Fibroblast of villous mesenchyme (primary cell): ENCODE measurements around the gene PIP5K1C. TPM values are rescaled to one million over a fixed set of nuclear protein-coding genes. Genes with fewer than 3 reads are reported as not detected.

Experiments used
- DNase-seq: peaks from one replicate; pipeline ENCODE4 v3.0.0-alpha.2; 2010; ENCODE audit warnings: low read depth
- H3K4me3 ChIP-seq: 2 replicates; pipeline ENCODE4 v1.5.1; 2011; ENCODE audit warnings: low read depth, mild to moderate bottlenecking, low read length
- total RNA-seq: library from RNA; depleted of rRNA; stranded (reverse); fragments of >200 nt; gene quantifications from 2 replicates; pipeline ENCODE4 v1.2.3, GENCODE V29; 2012
- TF ChIP-seq, protein P1 (sequence below): IDR thresholded peaks from 2 replicates; pipeline ENCODE4 v1.5.1; 2012; ENCODE audit warnings: low read depth, mild to moderate bottlenecking, low read length; ENCODE audit not compliant: insufficient read depth

PIP5K1C gene
- total RNA-seq, 1 donor = 46.2 TPM

DNA sequence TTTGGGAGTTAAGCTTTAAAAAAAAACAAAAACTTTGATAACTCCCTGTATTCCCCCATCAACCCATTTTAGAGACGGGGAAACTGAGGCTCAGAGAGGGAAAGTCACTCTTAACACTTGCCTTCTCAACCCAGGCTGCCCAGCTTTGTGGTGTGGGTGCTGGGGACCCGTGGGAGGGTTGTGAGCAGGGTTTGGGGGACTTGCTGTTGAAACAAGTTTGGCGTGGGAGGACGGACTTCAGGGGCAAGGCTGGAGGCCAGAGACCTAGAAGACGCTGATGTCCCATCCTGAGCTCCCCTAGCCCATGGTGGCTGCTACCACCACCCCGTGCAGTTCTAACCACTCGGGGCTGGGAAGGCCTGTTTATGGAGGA is 72.9 kb downstream of the PIP5K1C start:
- DNase-seq = no peak
- TF ChIP-seq, protein P1, sequence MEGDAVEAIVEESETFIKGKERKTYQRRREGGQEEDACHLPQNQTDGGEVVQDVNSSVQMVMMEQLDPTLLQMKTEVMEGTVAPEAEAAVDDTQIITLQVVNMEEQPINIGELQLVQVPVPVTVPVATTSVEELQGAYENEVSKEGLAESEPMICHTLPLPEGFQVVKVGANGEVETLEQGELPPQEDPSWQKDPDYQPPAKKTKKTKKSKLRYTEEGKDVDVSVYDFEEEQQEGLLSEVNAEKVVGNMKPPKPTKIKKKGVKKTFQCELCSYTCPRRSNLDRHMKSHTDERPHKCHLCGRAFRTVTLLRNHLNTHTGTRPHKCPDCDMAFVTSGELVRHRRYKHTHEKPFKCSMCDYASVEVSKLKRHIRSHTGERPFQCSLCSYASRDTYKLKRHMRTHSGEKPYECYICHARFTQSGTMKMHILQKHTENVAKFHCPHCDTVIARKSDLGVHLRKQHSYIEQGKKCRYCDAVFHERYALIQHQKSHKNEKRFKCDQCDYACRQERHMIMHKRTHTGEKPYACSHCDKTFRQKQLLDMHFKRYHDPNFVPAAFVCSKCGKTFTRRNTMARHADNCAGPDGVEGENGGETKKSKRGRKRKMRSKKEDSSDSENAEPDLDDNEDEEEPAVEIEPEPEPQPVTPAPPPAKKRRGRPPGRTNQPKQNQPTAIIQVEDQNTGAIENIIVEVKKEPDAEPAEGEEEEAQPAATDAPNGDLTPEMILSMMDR = no peak
- peak overlapping the region; percentile 36 for H3K4me3 ChIP-seq

DNA sequence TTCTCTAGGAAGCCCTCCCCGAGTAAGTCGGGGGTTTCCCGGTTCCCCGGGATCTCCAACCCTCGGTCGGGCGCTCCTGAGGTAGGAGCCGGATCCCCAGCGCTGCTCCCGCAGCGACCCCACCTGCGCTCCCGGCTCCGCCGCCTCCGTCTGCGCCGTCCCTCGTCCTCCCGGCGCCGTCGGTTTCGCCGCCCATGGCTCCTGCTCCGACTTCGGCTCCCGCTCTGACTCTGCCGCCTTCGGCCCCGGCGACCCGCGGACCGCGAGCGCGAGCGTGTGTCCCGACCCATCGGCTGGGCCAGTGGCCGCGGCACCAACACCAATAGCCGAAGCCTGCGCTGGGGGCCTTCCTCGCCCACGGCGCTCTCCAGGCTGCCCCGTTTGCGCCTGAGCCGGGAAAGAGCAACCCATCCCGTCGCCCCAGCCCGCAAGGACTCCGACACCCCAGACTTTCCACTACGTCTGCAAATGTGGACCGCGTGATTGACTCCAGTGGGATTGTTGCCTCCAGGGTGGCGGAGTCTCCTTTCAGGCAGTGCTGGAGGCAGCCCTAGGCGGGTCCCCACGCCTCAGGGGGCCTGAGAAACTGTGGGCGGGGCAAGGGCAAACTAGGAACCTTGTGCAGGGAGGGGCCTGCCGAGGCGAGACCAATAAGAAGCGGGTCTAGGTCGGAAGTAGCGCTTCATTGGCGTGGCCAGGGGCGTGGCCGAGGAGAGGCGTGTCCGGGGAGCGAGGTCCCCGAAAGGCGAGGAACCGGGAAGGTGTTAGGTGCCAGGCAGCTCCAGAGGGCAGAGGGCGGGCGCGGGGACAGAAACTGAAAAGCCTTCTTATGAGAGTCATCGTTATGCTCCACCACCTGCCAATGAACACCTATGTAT is 73.6 kb downstream of the PIP5K1C start, which contains the start of gene CACTIN:
Gene CACTIN (minus strand): TSS at position 318 of the 878 bp plus-strand sequence. CDS start 28 bp downstream, at position 290.
- TF ChIP-seq, protein P1 = no peak
- DNase-seq = peak; percentile 98
- H3K4me3 ChIP-seq = peak within 1 kb of the TSS; percentile 84

DNA sequence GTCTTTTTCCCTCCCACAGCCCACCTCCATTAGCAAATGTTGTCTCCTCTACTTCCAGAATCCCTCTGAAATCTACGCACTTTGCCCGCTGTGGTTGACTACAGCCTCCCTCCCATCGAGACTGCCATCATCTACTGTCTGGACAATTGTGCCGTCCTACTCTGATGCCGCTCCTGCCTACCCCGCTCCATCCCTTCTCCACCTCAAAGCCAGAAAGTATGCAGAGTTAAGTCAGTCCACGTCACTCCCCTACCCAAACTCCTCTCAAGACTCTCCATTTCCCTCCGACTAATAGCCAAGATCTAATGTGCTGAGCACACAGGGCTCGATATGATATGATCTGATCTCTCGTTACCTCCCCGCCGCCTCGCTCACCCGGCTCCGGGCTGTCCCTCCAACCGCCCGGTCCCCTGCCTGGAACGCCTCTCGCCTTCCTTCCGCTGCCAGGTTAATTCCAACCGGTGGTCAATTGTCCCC is 74.2 kb downstream of the PIP5K1C start:
- peak overlapping the region; percentile 84 for H3K4me3 ChIP-seq
- DNase-seq = no peak
- TF ChIP-seq, protein P1 = no peak

- H3K4me3 ChIP-seq = no peak overlapping the region
- DNase-seq = no peak
- TF ChIP-seq, protein P1 = no peak
Observed at GRCh38 chr19:3623716-3624115, 76.6 kb downstream of the PIP5K1C start.

GRCh38 chr19:3622224-3622623 is 78.0 kb downstream of the PIP5K1C start:
- TF ChIP-seq, protein P1 = no peak
- H3K4me3 ChIP-seq = no peak overlapping the region
- no peak for DNase-seq

- TF ChIP-seq, protein P1 = no peak
- H3K4me3 ChIP-seq = no peak overlapping the region
- no peak for DNase-seq
Observed at GRCh38 chr19:3621689-3622088, 78.6 kb downstream of the PIP5K1C start.
